NCI-H82 treated with DMSO at 0.1 percent for 48 hours (cell line): ENCODE measurements around the gene RCN2.
"Not testable (repeated sequence)": the region's sequence is repeated elsewhere in the genome, so short reads cannot be mapped to it uniquely, and the experiment has no call there.

Experiments used
- DNase-seq: peaks from one replicate; lab custom pipeline; 2025; ENCODE audit not compliant: unreplicated experiment; lab: John Stamatoyannopoulos, UW

The RCN2 gene

GRCh38 chr15:76931397-76932134 is at the start of gene RCN2:
Gene RCN2 (plus strand): TSS chr15:76931749. CDS start chr15:76931842, 93 bp downstream.
- DNase-seq: peak; percentile 90

DNA sequence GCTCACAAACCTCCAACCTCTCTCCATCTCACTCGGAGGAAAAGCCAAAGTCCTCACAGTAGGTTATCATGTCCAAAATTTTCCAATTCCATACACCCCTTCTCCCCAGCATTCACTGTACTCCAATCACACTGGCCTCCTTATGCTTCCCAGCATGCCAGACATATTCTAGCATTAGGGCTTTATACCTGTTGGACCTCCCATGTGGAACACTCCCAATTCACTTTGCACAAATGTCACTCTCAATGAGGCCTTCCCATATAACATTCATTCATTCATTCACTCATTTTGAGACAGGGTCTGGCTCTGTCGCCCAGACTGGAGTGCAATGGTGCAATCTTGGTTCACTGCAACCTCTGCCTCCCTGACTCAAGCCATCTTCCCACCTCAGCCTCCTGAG is 46.3 kb upstream of the RCN2 start:
- no peak for DNase-seq

DNA sequence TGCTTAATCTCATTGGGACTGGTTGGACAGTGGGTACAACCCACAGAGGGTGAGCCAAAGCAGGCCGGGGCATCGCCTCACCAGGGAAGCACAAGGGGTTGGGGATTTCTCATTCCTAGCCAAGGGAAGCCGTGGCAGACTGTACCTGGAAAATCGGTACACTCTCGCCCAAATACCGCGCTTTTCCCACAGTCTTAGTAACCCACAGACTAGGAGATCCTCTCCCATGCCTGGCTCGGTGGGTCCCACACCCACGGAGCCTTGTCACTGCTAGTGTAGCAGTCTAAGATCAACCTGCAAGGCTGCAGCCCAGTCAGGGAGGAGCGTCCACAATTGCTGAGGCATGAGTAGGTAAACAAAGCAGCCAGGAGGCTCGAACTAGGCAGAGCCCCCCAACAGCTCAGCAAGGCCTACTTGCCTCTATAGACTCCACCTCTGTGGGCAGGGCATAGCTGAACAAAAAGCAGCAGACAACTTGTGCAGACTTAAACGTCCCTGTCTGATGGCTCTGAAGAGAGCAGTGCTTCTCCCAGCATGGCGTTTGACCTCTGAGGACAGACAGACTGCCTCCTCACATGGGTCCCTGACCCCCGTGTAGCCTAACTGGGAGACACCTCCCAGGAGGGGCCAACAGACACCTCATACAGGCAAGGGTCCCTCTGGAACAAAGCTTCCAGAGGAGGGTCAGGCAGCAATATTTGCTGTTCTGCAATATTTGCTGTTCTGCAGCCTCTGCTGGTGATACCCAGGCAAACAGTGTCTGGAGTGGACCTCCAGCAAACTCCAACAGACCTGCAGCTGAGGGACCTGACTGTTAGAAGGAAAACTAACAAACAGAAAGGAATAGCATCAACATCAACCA is 44.0 kb upstream of the RCN2 start:
- DNase-seq: not testable (repeated sequence)

DNA sequence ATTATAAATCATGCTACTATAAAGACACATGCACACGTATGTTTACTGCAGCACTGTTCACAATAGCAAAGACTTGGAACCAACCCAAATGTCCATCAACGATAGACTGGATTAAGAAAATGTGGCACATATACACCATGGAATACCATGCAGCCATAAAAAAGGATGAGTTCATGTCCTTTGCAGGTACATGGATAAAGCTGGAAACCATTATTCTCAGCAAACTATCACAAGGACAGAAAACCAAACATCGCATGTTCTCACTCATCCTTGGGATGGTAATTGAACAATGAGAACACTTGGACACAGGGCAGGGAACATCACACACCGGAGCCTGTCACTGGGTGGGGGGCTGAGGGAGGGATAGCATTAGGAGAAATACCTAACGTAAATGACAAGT is 38.7 kb upstream of the RCN2 start:
- DNase-seq: not testable (repeated sequence)

DNA sequence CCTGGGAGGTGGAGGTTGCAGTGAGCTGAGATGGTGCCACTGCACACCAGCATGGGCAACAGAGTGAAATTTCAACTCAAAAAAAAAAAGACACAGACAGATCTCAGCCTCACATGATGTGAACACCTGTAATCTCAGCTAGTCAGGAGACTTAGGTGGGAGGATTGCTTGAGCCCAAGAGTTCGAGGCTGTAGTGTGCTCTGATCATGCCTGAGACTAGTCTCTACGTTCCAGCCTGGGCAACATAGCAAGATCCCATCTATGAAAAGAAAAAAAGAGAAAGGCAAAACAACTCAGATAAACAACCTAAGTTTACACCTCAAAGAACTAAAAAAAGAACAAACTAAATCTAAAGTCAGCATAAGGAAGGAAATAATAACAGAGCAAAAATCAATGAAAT is 37.4 kb upstream of the RCN2 start:
- DNase-seq: no peak

DNA sequence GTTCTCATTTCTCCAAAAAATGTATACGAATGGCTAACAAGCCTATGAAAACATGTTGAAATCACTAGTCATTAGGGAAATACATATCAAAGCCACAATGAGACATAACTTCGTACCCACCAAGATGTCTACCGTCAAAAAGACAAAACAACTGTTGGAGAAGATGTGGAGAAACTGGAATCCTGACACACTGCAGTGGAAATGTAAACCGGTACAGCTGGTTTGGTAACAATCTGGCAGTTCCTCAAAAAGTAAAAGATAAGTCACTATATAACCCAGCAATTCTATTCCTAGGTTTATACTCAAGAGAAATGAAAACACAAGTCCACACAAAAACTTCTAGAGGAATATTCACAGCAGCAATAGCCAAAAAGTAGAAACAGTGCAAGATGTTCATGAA is 33.4 kb upstream of the RCN2 start:
- no peak for DNase-seq

DNA sequence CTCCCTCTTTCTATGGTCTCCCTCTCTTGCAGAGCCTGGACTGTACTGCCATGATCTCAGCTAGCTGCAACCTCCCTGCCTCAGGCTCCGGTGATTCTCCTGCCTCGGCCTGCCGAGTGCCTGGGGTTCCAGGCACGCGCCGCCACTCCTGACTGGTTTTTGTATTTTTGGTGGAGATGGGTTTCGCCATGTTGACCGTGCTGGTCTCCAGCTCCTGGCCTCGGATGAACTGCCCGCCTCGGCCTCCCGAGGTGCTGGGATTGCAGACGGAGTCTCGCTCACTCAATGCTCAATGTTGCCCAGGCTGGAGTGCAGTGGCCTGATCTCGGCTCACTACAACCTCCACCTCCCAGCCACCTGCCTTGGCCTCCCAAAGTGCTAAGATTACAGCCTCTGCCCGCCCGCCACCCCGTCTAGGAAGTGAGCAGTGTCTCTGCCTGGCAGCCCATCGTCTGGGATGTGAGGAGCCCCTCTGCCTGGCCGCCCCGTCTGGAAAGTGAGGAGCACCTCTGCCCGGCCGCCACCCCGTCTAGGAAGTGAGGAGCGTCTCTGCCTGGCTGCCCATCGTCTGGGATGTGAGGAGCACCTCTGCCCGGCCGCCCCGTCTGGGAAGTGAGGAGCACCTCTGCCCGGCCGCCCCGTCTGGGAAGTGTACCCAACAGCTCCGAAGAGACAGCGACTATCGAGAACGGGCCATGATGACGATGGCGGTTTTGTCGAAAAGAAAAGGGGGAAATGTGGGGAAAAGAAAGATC is 32.2 kb upstream of the RCN2 start:
- DNase-seq: not testable (repeated sequence)

- not testable (repeated sequence) for DNase-seq
These were observed 31.6 kb upstream of the RCN2 start for GRCh38 chr15:76899931-76900310.

DNA sequence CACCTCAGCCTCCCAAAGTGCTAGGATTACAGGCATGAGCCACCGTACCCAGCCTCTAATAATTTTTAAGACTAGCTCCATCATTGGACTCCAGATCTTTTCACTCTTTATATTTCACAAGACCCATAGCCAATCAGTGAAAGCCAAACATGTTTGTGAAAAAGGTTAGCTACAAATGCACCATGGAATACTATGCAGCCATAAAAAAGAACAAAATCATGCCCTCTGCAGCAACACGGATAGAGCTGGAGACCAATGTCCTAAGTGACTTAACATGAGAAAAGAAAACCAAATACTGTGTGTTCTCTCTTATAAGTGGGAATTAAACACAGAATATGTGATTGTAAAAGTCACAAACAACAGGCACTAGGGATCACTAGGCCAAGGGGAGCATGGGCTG is 29.6 kb upstream of the RCN2 start:
- DNase-seq: no peak

DNA sequence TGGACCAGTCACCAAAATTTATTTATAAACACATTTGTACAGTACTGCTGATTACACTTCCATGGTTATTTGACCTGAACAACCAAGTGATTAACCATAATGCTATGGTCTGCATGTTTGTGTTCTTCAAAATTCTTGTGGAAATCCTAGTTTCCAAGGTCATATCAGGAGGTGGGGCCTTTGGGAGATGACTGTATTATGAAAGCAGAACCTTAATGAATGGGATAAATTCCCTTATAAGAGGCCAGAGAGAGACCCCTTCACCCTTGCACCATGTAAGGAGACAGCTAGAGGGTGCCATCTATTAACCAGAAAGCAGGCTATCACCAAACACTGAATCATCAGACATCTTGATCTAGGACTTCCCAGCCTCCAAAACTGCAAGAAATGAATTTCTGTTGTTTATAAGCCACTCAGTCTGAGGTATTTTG is 28.3 kb upstream of the RCN2 start:
- DNase-seq: peak; percentile 52

GRCh38 chr15:76904461-76905012 is 27.0 kb upstream of the RCN2 start:
- DNase-seq: peak; percentile 22

DNA sequence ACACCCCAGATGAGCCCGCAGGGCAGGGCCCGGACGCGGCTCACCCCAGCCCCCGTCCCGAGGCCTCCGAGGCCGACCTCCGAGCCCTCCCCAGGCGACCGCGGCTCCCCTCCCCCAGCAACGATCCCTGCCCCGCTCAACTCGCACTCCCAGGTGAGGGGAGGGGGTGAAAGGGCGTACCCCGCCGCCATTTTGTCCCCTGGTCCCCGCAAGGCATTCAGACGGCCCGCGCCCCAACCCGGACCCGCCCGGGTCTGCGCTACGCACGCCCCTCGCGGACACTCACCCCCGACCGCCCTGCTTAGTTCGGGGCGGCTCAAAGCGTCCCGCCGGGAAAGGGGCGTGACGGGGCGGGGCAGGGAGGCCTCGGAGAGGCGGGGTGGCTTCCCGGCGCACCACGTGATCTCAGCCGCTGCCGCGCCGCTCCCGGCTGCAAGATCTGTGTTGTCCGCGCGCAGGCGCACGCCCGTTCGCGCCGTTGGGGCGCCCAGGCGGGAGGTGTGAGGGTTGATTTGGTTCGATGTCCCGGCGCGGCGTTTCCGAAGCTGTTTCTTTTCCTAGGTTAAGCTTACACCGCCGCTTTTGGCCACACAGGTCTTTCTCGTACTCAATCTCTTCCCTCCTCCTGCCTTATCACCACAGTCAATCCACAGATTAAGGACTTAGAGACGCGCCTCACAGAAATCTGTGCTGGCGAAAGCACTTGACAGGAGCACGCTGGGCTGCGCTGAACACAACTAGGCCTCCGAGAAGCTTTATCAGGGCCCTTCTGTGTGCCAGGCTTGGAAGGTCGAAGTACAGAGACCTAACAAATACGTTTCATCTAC is 26.3 kb upstream of the RCN2 start, which contains the start of gene SCAPER:
TSS of gene SCAPER (minus strand) at position 328 of the 827 bp plus-strand sequence. CDS start 21,523 bp downstream, outside the sequence.
- DNase-seq: peak; percentile 91

DNA sequence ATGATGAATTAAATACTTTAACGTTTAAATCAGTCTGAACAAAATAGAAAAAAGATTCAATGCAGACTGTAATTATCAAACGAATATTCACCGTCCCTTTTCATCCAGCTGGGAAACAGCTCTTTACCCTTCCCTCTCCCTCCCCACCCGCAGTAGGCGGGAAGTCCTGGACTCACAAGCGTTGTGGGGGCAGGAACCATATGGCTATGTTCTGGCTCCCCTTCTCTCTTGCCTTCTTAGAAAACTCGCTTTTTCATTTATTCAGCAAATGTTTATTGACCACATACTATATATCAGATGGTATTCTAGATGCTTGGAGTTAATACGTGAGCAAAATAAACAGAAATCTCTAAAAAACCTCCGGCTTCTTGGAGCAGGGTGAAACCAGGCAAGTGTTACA is 25.7 kb upstream of the RCN2 start:
- peak; percentile 72 for DNase-seq

DNA sequence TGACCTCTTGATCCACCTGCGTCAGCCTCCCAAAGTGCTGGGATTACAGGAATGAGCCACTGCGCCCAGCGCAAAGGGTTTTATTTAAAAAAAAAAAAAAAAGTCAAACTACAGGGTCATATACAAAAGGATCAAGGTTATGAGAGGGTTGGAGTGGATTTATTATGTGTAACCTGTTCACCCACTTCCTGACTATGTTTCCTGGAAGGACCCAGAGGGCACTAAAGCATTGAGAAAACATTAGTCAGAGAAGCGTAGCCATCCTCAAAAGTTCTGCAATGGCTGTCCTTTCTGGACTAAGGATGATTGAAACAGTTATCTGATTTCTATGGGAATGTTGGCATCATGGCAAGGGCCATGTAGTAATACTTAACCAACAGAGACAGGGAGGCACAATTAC is 19.1 kb upstream of the RCN2 start:
- DNase-seq: no peak

- no peak for DNase-seq
These were observed 17.8 kb upstream of the RCN2 start for GRCh38 chr15:76913737-76914136.

DNA sequence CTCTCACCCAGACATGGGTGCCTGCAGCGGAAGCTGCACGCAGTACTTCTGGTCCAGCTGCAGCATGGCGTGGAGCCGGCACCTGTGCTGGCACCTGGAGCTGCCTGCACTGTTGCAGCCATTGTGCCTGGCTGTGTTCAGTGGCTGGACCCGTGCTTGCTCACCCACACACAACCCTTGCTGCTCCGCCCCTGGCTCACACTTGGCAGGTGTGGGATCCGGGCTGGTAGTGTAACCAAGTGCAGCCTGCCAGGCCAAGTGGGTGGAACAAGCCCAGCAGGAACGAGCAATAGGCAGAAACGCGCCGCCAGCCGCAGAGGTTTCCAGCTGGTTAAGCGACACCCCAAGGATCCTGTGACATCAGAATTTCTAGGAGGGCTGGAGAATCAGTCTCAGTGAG is 15.2 kb upstream of the RCN2 start:
- no peak for DNase-seq

DNA sequence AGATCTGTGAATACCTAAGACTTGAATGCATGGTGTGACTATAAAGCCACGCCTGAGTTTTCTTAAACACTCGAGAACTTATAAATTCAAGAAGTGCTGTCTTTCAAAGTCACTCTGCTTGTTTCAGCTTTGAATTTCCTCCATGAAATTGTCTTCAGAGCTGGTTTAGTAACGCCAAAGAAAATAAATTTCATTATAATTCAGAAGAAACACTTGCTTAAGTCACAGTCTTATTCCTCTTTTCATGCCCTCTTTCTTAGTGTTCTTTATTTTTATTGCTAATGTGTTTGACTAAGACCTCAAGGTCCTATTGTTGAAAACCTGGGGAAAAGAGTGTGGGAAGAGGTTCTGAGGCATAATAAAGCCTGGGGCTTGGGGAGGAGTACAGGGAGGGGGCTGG is 3.3 kb upstream of the RCN2 start:
- no peak for DNase-seq

GRCh38 chr15:76929011-76929760 is 2.4 kb upstream of the RCN2 start:
- no peak for DNase-seq

DNA sequence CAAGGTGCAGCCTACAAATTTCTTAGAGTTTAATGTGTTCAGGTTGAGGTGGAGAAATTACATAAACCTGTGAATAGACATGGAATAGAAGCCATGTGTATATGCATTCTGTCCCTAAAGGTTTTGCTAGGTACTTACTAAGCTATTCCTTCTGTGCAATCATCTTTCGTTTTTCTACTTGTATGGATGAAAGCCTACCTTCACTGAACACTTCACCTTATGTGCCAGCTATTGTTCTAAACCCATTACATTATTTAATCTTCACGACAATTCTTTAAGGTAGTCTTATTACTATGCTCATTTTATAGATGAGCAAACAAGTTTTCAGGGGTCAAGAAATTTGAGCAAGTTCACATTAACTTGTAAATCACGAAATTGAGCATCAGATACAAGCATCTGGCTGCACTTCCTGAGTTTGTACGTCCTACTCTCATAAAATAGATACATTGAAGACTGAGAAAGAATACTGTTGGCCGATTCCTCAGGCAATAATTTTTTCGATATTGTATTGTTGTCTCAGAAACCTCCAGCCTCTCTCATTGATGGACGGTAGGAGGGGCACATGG is 635 bp upstream of the RCN2 start:
- peak; percentile 13 for DNase-seq
